Astrocyte (in vitro differentiated cells and primary cell): ENCODE measurements around the gene ITPKB.

Experiments used
- EZH2 ChIP-seq: IDR thresholded peaks from 2 replicates; pipeline ENCODE4 v1.6.1; 2012; ENCODE audit warnings: mild to moderate bottlenecking, low read length, inconsistent platforms; ENCODE audit not compliant: insufficient read depth
- TF ChIP-seq, protein P1 (sequence below): IDR thresholded peaks from 2 replicates; pipeline ENCODE4 v1.5.1; 2011; ENCODE audit warnings: low read depth, mild to moderate bottlenecking, inconsistent platforms, low read length, moderate library complexity; ENCODE audit not compliant: insufficient read depth

- TF ChIP-seq, protein P1, sequence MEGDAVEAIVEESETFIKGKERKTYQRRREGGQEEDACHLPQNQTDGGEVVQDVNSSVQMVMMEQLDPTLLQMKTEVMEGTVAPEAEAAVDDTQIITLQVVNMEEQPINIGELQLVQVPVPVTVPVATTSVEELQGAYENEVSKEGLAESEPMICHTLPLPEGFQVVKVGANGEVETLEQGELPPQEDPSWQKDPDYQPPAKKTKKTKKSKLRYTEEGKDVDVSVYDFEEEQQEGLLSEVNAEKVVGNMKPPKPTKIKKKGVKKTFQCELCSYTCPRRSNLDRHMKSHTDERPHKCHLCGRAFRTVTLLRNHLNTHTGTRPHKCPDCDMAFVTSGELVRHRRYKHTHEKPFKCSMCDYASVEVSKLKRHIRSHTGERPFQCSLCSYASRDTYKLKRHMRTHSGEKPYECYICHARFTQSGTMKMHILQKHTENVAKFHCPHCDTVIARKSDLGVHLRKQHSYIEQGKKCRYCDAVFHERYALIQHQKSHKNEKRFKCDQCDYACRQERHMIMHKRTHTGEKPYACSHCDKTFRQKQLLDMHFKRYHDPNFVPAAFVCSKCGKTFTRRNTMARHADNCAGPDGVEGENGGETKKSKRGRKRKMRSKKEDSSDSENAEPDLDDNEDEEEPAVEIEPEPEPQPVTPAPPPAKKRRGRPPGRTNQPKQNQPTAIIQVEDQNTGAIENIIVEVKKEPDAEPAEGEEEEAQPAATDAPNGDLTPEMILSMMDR: no peak
- no peak for TF ChIP-seq EZH2
Measured at GRCh38 chr1:226599636-226600238, 139.3 kb downstream of the ITPKB start.
